DND-41 (cell line): ENCODE measurements around the gene NPR3.

Experiments
- ATAC-seq: fragments of 200-7000 bp; cut with Tn5 transposase; 3 replicates; pipeline ENCODE4 v1.9.1; 2021; ENCODE audit warnings: low read depth; ENCODE audit not compliant: insufficient read depth
- DNase-seq: peaks from one replicate; pipeline ENCODE4 v3.0.0-alpha.2; 2020
- H2AFZ ChIP-seq: 2 replicates; pipeline ENCODE4 v1.6.0; 2012; ENCODE audit warnings: low read depth, low read length
- H3K27ac ChIP-seq: 2 replicates; pipeline ENCODE4 v1.5.1; 2012; ENCODE audit warnings: low read length, inconsistent platforms
- H3K27me3 ChIP-seq: fragments of 200-600 bp; sonication (generic); 2 replicates; pipeline ENCODE4 v1.6.0; 2012; ENCODE audit warnings: low read length, mild to moderate bottlenecking, inconsistent platforms; ENCODE audit not compliant: insufficient read depth, poor library complexity
- H3K36me3 ChIP-seq: 2 replicates; pipeline ENCODE4 v1.5.1; 2012; ENCODE audit warnings: low read length, inconsistent platforms; ENCODE audit not compliant: insufficient read depth
- H3K4me1 ChIP-seq: 2 replicates; pipeline ENCODE4 v1.5.1; 2012; ENCODE audit warnings: mild to moderate bottlenecking, low read length; ENCODE audit not compliant: insufficient read depth
- H3K4me2 ChIP-seq: 2 replicates; pipeline ENCODE4 v1.6.0; 2012; ENCODE audit warnings: mild to moderate bottlenecking, moderate library complexity, low read length, inconsistent platforms; ENCODE audit not compliant: insufficient read depth
- H3K4me3 ChIP-seq, 2 experiments: fragments of 200-600 bp in 1 of 2; shearing (Covaris generic) in 1 of 2; 2 replicates each; pipeline ENCODE4 v1.5.1; 2012 to 2016; ENCODE audit warnings: inconsistent platforms in 2 of 2, low read length in 2 of 2, mild to moderate bottlenecking in 2 of 2, low read depth in 1 of 2, moderate library complexity in 1 of 2
- H3K79me2 ChIP-seq: 2 replicates; pipeline ENCODE4 v1.6.0; 2012; ENCODE audit warnings: low read length, inconsistent platforms; ENCODE audit not compliant: insufficient read depth
- H3K9ac ChIP-seq: 2 replicates; pipeline ENCODE4 v1.6.0; 2012; ENCODE audit warnings: low read depth, mild to moderate bottlenecking, inconsistent platforms, low read length, moderate library complexity
- H3K9me3 ChIP-seq: 2 replicates; pipeline ENCODE4 v1.5.1; 2012; ENCODE audit warnings: low read length, moderate library complexity, mild to moderate bottlenecking, inconsistent platforms; ENCODE audit not compliant: insufficient read depth, severe bottlenecking
- H4K20me1 ChIP-seq: 2 replicates; pipeline ENCODE4 v1.6.0; 2012; ENCODE audit warnings: low read length; ENCODE audit not compliant: insufficient read depth
- CTCF ChIP-seq: IDR thresholded peaks from 2 replicates; pipeline ENCODE4 v1.5.1; 2012; ENCODE audit warnings: borderline replicate concordance, low read length, moderate library complexity, mild to moderate bottlenecking; ENCODE audit not compliant: poor library complexity, severe bottlenecking; ENCODE audit errors: extremely low read depth
- EZH2 ChIP-seq: IDR thresholded peaks from 3 replicates; pipeline ENCODE4 v1.6.1; 2012; ENCODE audit warnings: borderline replicate concordance, low read depth, mild to moderate bottlenecking, moderate library complexity, low read length, inconsistent platforms; ENCODE audit not compliant: severe bottlenecking

The NPR3 gene

DNA sequence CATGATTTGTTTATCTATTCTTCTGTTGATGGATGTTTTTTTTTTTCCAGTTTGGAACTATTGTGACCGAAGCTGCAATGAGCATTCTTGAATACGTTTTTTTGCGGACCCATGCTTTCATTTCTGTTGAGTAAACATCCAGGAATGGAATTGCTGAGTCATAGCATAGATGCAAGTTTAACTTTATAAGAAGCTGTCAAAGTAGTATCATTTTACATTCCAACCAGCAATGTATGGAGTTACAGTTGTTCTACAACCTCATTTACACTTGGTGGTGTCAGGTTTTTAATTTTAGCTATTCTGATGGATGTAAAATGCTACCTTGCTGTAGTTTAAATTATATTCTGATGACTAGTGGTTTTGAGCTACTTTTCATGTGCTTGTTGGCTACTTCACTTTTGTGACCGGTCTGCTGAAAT lies 49.0 kb downstream of the NPR3 start:
- DNase-seq = no peak
- H3K9ac ChIP-seq = no peak overlapping the region
- no peak for ATAC-seq
- no peaks in the 10 kb centered on the region for H3K27me3 ChIP-seq
- H3K4me3 ChIP-seq = no peak overlapping the region
- H4K20me1 ChIP-seq = no peaks in the 10 kb centered on the region
- H3K36me3 ChIP-seq = no peaks in the 10 kb centered on the region
- H3K79me2 ChIP-seq = no peaks in the 10 kb centered on the region
- H3K27ac ChIP-seq = no peak overlapping the region
- H2AFZ ChIP-seq = no peak overlapping the region
- H3K4me2 ChIP-seq = no peak overlapping the region
- H3K9me3 ChIP-seq = no peaks in the 10 kb centered on the region
- H3K4me1 ChIP-seq = no peaks in the 10 kb centered on the region
- no peak for TF ChIP-seq CTCF
- TF ChIP-seq EZH2 = no peak

DNA sequence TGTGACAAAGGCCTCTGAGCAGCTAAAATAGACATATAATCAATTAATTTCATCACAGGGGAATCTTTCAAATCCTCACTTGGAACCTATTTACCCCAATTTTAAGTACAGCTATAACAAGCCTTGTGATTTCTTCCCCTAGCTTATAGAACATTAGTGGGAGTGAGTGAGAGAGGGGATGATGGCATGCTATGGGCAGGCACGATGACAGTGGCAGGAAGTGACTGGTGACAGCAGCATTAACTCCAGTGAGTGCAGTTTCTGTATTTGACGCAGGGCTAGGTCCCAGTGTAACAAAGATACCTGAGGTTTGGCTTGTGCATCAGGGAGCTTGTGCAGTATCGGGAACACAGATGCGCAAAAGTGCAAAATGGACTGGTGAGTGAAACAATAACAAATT lies 54.1 kb downstream of the NPR3 start:
- H2AFZ ChIP-seq = no peak overlapping the region
- H3K9ac ChIP-seq = no peak overlapping the region
- no peak overlapping the region for H3K27ac ChIP-seq
- no peaks in the 10 kb centered on the region for H3K9me3 ChIP-seq
- no peaks in the 10 kb centered on the region for H3K4me1 ChIP-seq
- TF ChIP-seq EZH2 = no peak
- TF ChIP-seq CTCF = no peak
- no peaks in the 10 kb centered on the region for H3K27me3 ChIP-seq
- no peak overlapping the region for H3K4me3 ChIP-seq
- H3K79me2 ChIP-seq = no peaks in the 10 kb centered on the region
- no peak for DNase-seq
- H3K36me3 ChIP-seq = no peaks in the 10 kb centered on the region
- no peaks in the 10 kb centered on the region for H4K20me1 ChIP-seq
- ATAC-seq = no peak
- no peak overlapping the region for H3K4me2 ChIP-seq

DNA sequence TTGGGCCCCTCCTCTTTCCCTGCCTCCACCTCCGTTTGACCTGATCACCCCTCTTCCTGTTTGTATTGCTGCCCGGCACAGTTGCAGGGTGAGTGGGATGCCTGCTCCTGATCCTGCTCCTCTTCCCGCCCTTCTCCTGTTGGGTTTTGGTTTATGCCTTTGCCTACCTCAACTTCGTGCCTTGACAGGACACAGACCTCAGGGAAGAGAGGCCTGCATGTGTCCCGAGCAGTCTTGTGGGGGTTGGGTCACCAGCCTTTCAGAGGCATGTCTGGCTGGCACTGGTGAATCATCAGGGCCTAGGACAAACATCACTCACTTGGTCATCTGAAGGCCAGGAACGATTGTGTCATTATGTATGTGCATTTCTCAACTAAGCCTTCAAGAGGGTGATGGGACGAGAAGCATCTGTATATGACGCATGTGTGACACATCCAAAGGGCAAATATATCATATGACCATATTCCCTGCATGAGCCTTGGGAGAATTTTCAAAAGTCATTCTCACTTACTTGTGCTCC lies 56.9 kb downstream of the NPR3 start:
- no peak overlapping the region for H3K4me3 ChIP-seq
- ATAC-seq = no peak

More for the DNA sequence above, 56.9 kb downstream of the NPR3 start:
- Histone ChIP-seq H3K4me2 (no peak overlapping the region), H4K20me1 (no peaks in the 10 kb centered on the region), H2AFZ (no peak overlapping the region), H3K4me1 (no peaks in the 10 kb centered on the region), H3K36me3 (no peaks in the 10 kb centered on the region), H3K9me3 (no peaks in the 10 kb centered on the region), H3K9ac (no peak overlapping the region), H3K79me2 (no peaks in the 10 kb centered on the region), H3K27ac (no peak overlapping the region), H3K27me3 (no peaks in the 10 kb centered on the region)
- DNase-seq = no peak
- TF ChIP-seq CTCF = no peak
- TF ChIP-seq EZH2 = no peak
